CD14-positive monocyte (primary cell): Measurements from ENCODE around the gene PLXNA2. TPM values are rescaled to one million over a fixed set of nuclear protein-coding genes. Genes with fewer than 3 reads are reported as not detected.

Experiments
- DNase-seq, 3 donors: peaks; one replicate each; pipeline ENCODE4 v3.0.0-alpha.2; 2011 to 2022
- H2AFZ ChIP-seq: 2 replicates; pipeline ENCODE4 v1.6.0; 2012; ENCODE audit warnings: mild to moderate bottlenecking, low read depth, low read length, inconsistent platforms; ENCODE audit not compliant: insufficient read depth, poor library complexity, severe bottlenecking
- H3K27ac ChIP-seq, 2 donors: 1 replicate in 1 of 2; 2 replicates in 1 of 2; pipeline ENCODE4 v1.5.1; 2012 to 2013; ENCODE audit warnings: low read length in 2 of 2, control low read depth in 1 of 2, inconsistent platforms in 1 of 2, low read depth in 1 of 2, mild to moderate bottlenecking in 1 of 2
- H3K27me3 ChIP-seq, 2 donors: one replicate each; pipeline versions ENCODE4 v1.6.0 to v1.6.1; 2011 to 2013; ENCODE audit warnings: low read length in 2 of 2; ENCODE audit not compliant: control insufficient read depth in 2 of 2, insufficient read depth in 2 of 2
- H3K36me3 ChIP-seq, 2 donors: replicated peaks in 1 of 2; 1 replicate in 1 of 2; 2 replicates in 1 of 2; pipeline versions ENCODE4 v1.5.1 to v1.6.1; 2012 to 2013; ENCODE audit warnings: low read length in 2 of 2, control low read depth in 1 of 2, inconsistent platforms in 1 of 2, mild to moderate bottlenecking in 1 of 2; ENCODE audit not compliant: insufficient read depth in 2 of 2, control insufficient read depth in 1 of 2
- H3K4me1 ChIP-seq, 2 donors: 1 replicate in 1 of 2; 2 replicates in 1 of 2; pipeline versions ENCODE4 v1.5.1 to v1.6.1; 2012 to 2013; ENCODE audit warnings: low read length in 2 of 2, control low read depth in 1 of 2, inconsistent platforms in 1 of 2, mild to moderate bottlenecking in 1 of 2, moderate library complexity in 1 of 2; ENCODE audit not compliant: insufficient read depth in 2 of 2, control insufficient read depth in 1 of 2
- H3K4me2 ChIP-seq: replicated peaks from 2 replicates; pipeline ENCODE3; 2012; ENCODE audit warnings: low read length, moderate library complexity, mild to moderate bottlenecking; ENCODE audit not compliant: poor library complexity, severe bottlenecking; ENCODE audit errors: extremely low read depth
- H3K4me3 ChIP-seq, 3 experiments: fragments of 200-600 bp in 1 of 3; sonication (generic) in 1 of 3; replicated peaks in 1 of 3; 1 replicate in 2 of 3; 2 replicates in 1 of 3; pipeline ENCODE4 v1.5.1; 2011 to 2013; ENCODE audit warnings: low read length in 3 of 3, mild to moderate bottlenecking in 3 of 3, control low read depth in 2 of 3, low read depth in 2 of 3, inconsistent platforms in 1 of 3, moderate library complexity in 1 of 3
- H3K79me2 ChIP-seq: 2 replicates; pipeline ENCODE4 v1.6.0; 2012; ENCODE audit warnings: mild to moderate bottlenecking, control low read depth, inconsistent platforms, low read length, moderate library complexity; ENCODE audit not compliant: insufficient read depth
- H3K9ac ChIP-seq: 2 replicates; pipeline ENCODE4 v1.6.0; 2017; ENCODE audit warnings: low read length, mild to moderate bottlenecking; ENCODE audit not compliant: insufficient read depth, poor library complexity, severe bottlenecking
- H3K9me3 ChIP-seq, 2 donors: replicated peaks in 1 of 2; 1 replicate in 1 of 2; 2 replicates in 1 of 2; pipeline versions ENCODE4 v1.5.1 to v1.6.1; 2012 to 2013; ENCODE audit warnings: low read length in 2 of 2, control low read depth in 1 of 2; ENCODE audit not compliant: control insufficient read depth in 1 of 2, insufficient read depth in 1 of 2
- H4K20me1 ChIP-seq: 2 replicates; pipeline ENCODE4 v1.6.0; 2012; ENCODE audit warnings: mild to moderate bottlenecking, low read length, control low read depth, moderate library complexity; ENCODE audit not compliant: insufficient read depth
- H3K27ac Mint-ChIP-seq, 7 donors: one replicate each; pipeline ENCODE4 v1.8.0; 2020; ENCODE audit warnings: mild to moderate bottlenecking in 7 of 7, mixed read lengths in 7 of 7, moderate library complexity in 6 of 7, inconsistent platforms in 2 of 7
- H3K27me3 Mint-ChIP-seq, 3 donors: one replicate each; pipeline ENCODE4 v1.8.0; 2021 to 2022; ENCODE audit warnings: low read depth in 3 of 3, mild to moderate bottlenecking in 3 of 3, mixed read lengths in 3 of 3, moderate library complexity in 3 of 3, inconsistent platforms in 1 of 3
- H3K36me3 Mint-ChIP-seq, 2 donors: one replicate each; pipeline ENCODE4 v1.8.0; 2020; ENCODE audit warnings: mixed read lengths in 2 of 2, inconsistent platforms in 1 of 2, mild to moderate bottlenecking in 1 of 2
- H3K4me1 Mint-ChIP-seq: one replicate; pipeline ENCODE4 v1.8.0; 2020; ENCODE audit warnings: mild to moderate bottlenecking, mixed read lengths
- H3K4me3 Mint-ChIP-seq, 2 donors: one replicate each; pipeline ENCODE4 v1.8.0; 2020; ENCODE audit warnings: mild to moderate bottlenecking in 2 of 2, mixed read lengths in 2 of 2, moderate library complexity in 1 of 2
- H3K9me3 Mint-ChIP-seq, 7 donors: one replicate each; pipeline ENCODE4 v1.8.0; 2020 to 2022; ENCODE audit warnings: mixed read lengths in 7 of 7, mild to moderate bottlenecking in 6 of 7, moderate library complexity in 6 of 7, inconsistent platforms in 2 of 7
- CTCF ChIP-seq: fragments of 200-600 bp; IDR thresholded peaks from one replicate; pipeline ENCODE4 v1.8.0; 2022; ENCODE audit warnings: antibody characterized with exemption, mild to moderate bottlenecking
- WGBS: methylation state at CpG from one replicate; pipeline ENCODE4 v1.1.5; 2013; ENCODE audit warnings: missing lambda C conversion rate; ENCODE audit not compliant: insufficient coverage; 5-methylcytosine and 5-hydroxymethylcytosine counted together
- intact Hi-C, 2 donors: fragments of 100-400 bp; cut with micrococcal nuclease; formaldehyde crosslinking; loops; one replicate each; pipeline versions ENCODE4 v1.15.0 to v1.15.1; 2023
- polyA plus RNA-seq, 3 donors: library from polyadenylated mRNA; depleted of rRNA in 1 of 3; unstranded in 2 of 3; stranded (reverse) in 1 of 3; fragments of 300-500 nt in 2 of 3; fragments of >200 nt in 1 of 3; fragmentation: Illumina TruSeq in 2 of 3; gene quantifications; 1 replicate in 2 of 3; 2 replicates in 1 of 3; pipeline ENCODE4 v1.2.3, GENCODE V29; 2012 to 2021

Gene PLXNA2
- polyA plus RNA-seq, 3 donors, result 0.75 to 2.1 (median 1.1) TPM

GRCh38 chr1:208052135-208052534 is 192.0 kb downstream of the PLXNA2 start:
- Histone ChIP-seq H3K9me3 (no peaks in the 10 kb centered on the region), H3K36me3 (no peaks in the 10 kb centered on the region), H3K79me2 (no peaks in the 10 kb centered on the region), H3K9ac (no peak overlapping the region), H3K4me3 (no peak overlapping the region), H4K20me1 (no peaks in the 10 kb centered on the region), H3K4me1 (peaks cover 0 to 7% of the 10 kb centered on the region in 2 donors), H3K27ac (no peak overlapping the region), H3K4me2 (no peak overlapping the region), H3K27me3 (no peaks in the 10 kb centered on the region), H2AFZ (no peak overlapping the region)
- 96% methylated on average over 6 of the region's 8 CpGs for WGBS
- Mint-ChIP-seq H3K27me3 (peaks cover 0 to 5% (median 0%) of the 10 kb centered on the region in 3 donors), H3K36me3 (no peaks in the 10 kb centered on the region), H3K4me1 (peaks cover 6% of the 10 kb centered on the region), H3K4me3 (no peak overlapping the region), H3K9me3 (no peaks in the 10 kb centered on the region), H3K27ac (no peak overlapping the region)
- intact Hi-C loops, result no loop called here
- no peak for TF ChIP-seq CTCF
- no peak for DNase-seq

- Mint-ChIP-seq H3K36me3 (no peaks in the 10 kb centered on the region), H3K27me3 (peaks cover 0 to 6% (median 0%) of the 10 kb centered on the region in 3 donors), H3K4me3 (no peak overlapping the region), H3K4me1 (peaks cover 6% of the 10 kb centered on the region), H3K9me3 (no peaks in the 10 kb centered on the region), H3K27ac (no peak overlapping the region)
- no peak overlapping the region for H3K4me2 ChIP-seq
- no peak overlapping the region for H3K27ac ChIP-seq
- intact Hi-C loops, result no loop called here
- no peak for DNase-seq
- H3K4me1 ChIP-seq, result peaks cover 0 to 7% of the 10 kb centered on the region in 2 donors
- H3K27me3 ChIP-seq, result no peaks in the 10 kb centered on the region
- no peak overlapping the region for H3K9ac ChIP-seq
- WGBS, result 100% methylated on average over 1 of the region's 3 CpGs
- TF ChIP-seq CTCF, result no peak
- H4K20me1 ChIP-seq, result no peaks in the 10 kb centered on the region
- no peaks in the 10 kb centered on the region for H3K79me2 ChIP-seq
- H3K36me3 ChIP-seq, result no peaks in the 10 kb centered on the region
- H2AFZ ChIP-seq, result no peak overlapping the region
- H3K4me3 ChIP-seq, result no peak overlapping the region
- H3K9me3 ChIP-seq, result no peaks in the 10 kb centered on the region
Measured at GRCh38 chr1:208051651-208052050, 192.5 kb downstream of the PLXNA2 start.
